HG03025 (cell line): ENCODE results near the gene RPL23.

Experiments
- ATAC-seq: cut with Tn5 transposase; IDR thresholded peaks from one replicate; pipeline ENCODE4 v1.9.1; 2021; ENCODE audit warnings: mild to moderate bottlenecking, moderate library complexity; ENCODE audit not compliant: unreplicated experiment, low FRiP score

RPL23 gene

DNA sequence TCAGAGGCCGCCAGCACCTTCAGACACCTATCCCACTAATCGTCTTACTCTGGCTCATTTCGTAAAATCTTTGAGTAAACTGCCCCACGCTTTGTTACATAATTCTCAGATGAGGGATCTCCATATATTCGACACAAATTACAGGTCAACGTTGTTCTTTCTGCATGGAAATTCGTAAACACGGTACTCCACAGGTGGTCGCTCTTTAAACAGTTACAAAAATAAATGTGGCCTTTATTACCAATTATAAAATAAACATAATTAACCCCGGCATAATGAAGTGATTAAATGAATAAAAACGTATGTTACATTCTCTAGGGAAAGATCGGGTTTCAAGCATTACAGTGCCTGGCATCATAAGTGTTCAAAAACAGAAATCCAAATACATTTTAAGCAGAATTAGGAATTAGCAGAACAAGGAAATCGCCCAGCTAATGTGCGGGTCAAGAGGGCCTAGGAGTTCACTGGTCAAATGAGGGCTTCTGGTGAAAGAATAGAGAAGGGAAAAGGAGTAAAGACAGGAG, 53.2 kb downstream of the RPL23 start:
- ATAC-seq = no peak

GRCh38 chr17:38799501-38800236, 53.9 kb downstream of the RPL23 start, which contains the start of gene PIP4K2B:
TSS of gene PIP4K2B (minus strand) at chr17:38799556. CDS start at chr17:38799424, 132 bp downstream.
- peak; percentile 67 for ATAC-seq

GRCh38 chr17:38798614-38799500, 54.7 kb downstream of the RPL23 start:
- ATAC-seq = peak; percentile 31
